LNCAP (cell line): ENCODE data around the gene AVPI1.
A peak's percentile ranks its signal among the peaks of the same experiment; 100 is the strongest.

Source experiments
- CTCF ChIP-seq: fragments of 450-650 bp; IDR thresholded peaks from 2 replicates; pipeline ENCODE4 v1.5.1; 2017; ENCODE audit warnings: mild to moderate bottlenecking

The AVPI1 gene

DNA sequence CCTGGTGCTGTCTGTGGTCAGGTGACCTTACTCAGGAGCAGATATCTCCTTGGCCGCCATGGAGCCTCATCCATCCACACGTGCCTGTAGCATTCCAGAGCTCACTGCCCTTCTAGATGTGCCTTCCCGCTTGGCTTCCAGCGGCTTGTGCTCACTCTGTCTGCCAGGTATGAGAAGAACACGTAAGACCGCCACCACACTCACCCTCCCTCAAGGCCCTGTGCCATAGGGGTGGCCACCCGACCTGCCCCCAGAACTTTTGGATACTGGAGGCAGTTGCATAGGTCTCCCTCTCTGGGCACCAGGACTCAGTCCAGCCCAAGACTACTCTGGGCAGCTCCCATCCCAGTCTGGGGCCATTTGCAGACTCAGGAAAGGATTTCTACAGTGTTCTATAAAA lies 30.6 kb upstream of the AVPI1 start:
- no peak for TF ChIP-seq CTCF

GRCh38 chr10:97715259-97715874 lies 28.3 kb upstream of the AVPI1 start:
- TF ChIP-seq CTCF, result no peak

GRCh38 chr10:97714401-97715258 lies 27.6 kb upstream of the AVPI1 start:
- no peak for TF ChIP-seq CTCF

DNA sequence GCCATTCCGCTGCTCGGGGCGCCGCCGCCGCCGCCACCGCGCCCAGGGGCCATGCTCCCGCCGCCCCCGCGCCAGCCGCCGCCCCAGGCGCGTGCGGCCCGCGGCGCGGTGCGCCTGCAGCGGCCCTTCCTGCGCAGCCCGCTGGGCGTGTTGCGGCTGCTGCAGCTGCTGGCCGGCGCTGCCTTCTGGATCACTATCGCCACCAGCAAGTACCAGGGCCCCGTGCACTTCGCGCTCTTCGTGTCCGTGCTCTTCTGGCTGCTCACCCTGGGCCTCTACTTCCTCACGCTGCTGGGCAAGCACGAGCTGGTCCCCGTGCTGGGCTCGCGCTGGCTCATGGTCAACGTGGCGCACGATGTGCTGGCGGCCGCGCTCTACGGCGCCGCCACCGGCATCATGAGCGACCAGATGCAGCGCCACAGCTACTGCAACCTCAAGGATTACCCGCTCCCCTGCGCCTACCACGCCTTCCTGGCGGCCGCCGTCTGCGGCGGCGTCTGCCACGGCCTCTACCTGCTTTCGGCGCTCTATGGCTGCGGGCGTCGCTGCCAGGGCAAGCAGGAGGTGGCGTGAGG lies 26.9 kb upstream of the AVPI1 start:
- TF ChIP-seq CTCF, result peak; percentile 32; the same call in 1 of the 2 replicates

- TF ChIP-seq CTCF, result no peak
These were observed 26.3 kb upstream of the AVPI1 start, which contains the start of gene MARVELD1 for GRCh38 chr10:97713339-97713825. Gene MARVELD1 (plus strand): TSS chr10:97713730. CDS start chr10:97713877, 147 bp downstream.

DNA sequence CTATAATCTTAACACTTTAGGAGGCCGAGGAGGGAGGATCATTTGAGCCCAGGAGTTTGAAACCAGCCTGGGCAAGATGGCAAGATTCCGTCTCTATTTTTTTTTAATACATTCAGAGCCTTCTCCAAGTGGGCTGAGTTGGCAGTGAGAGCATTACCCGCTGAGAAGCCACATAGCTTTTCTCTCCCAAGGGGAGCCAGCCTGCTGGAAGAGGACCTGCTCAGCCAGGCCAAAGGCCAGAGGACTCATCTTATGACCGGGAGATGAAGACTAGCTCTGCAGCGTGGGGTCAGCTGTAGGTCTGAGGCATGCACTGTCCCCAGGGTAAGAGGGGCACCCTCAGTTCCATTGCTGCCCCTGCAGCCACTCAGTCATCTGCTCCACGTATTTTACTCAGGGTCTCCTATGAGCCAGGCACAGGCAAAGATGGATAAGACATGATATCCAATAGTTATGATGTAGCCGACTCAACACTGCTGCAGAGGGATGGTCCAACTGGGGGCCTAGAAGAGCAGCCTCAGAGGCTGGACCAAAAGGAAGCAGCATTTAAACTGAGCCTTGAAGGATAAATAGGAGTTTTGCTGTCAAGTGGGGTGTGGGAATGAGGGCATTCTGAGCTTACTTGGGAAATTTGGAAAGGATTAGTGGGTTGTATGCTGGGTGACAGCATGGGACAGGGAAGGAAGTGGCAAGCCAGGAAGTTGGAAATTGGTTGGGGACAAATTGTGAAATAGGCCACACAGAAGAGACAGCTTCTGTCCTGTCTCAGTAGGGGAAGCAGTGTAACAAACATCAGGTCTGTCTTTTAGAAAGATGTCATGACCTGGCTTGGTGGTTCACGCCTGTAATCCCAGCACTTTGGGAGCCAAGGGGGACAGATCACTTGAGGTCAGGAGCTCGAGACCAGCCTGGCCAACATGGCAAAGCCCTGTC lies 24.9 kb upstream of the AVPI1 start:
- no peak for TF ChIP-seq CTCF
